Ishikawa (cell line): ENCODE measurements around the gene PLG.

Source experiments
- CEBPB ChIP-seq: IDR thresholded peaks from 2 replicates; pipeline ENCODE4 v1.6.1; 2012
- CREB1 ChIP-seq: IDR thresholded peaks from 2 replicates; pipeline ENCODE4 v1.6.1; 2012; ENCODE audit warnings: low read depth
- EGR1 ChIP-seq: IDR thresholded peaks from 2 replicates; pipeline ENCODE4 v1.6.1; 2012
- EP300 ChIP-seq: IDR thresholded peaks from 2 replicates; pipeline ENCODE4 v1.6.1; 2012; ENCODE audit warnings: borderline replicate concordance
- FOXM1 ChIP-seq: IDR thresholded peaks from 2 replicates; pipeline ENCODE4 v1.6.1; 2012; ENCODE audit warnings: low read depth, borderline replicate concordance
- MAX ChIP-seq: IDR thresholded peaks from 2 replicates; pipeline ENCODE4 v1.6.1; 2012
- NFIC ChIP-seq: IDR thresholded peaks from 2 replicates; pipeline ENCODE4 v1.6.1; 2012
- RAD21 ChIP-seq: IDR thresholded peaks from 2 replicates; pipeline ENCODE4 v1.6.1; 2012; ENCODE audit warnings: low read depth
- REST ChIP-seq: IDR thresholded peaks from 2 replicates; pipeline ENCODE4 v1.6.1; 2012; ENCODE audit warnings: low read depth, mild to moderate bottlenecking
- TAF1 ChIP-seq: IDR thresholded peaks from 2 replicates; pipeline ENCODE4 v1.6.1; 2012; ENCODE audit warnings: low read depth, mild to moderate bottlenecking
- TCF12 ChIP-seq: IDR thresholded peaks from 2 replicates; pipeline ENCODE4 v1.6.1; 2012; ENCODE audit warnings: low read depth
- TEAD4 ChIP-seq: IDR thresholded peaks from 2 replicates; pipeline ENCODE4 v1.6.1; 2012
- USF1 ChIP-seq: IDR thresholded peaks from 2 replicates; pipeline ENCODE4 v1.6.1; 2012
- ZBTB7A ChIP-seq: IDR thresholded peaks from 2 replicates; pipeline ENCODE4 v1.6.1; 2012; ENCODE audit warnings: low read depth

The PLG gene

GRCh38 chr6:160739955-160740354 is 37.9 kb downstream of the PLG start:
- TF ChIP-seq RAD21 (no peak), TCF12 (no peak), TEAD4 (no peak), MAX (no peak), ZBTB7A (no peak), FOXM1 (no peak), EP300 (no peak), USF1 (no peak)

- no peak for TF ChIP-seq CREB1
- TF ChIP-seq TEAD4: no peak
- no peak for TF ChIP-seq EP300
- TF ChIP-seq RAD21: no peak
- TF ChIP-seq FOXM1: no peak
- TF ChIP-seq MAX: no peak
- TF ChIP-seq NFIC: no peak
- no peak for TF ChIP-seq TAF1
These were observed 40.0 kb downstream of the PLG start for GRCh38 chr6:160742090-160742489.

- TF ChIP-seq ZBTB7A (no peak), RAD21 (peak; percentile 92), FOXM1 (no peak)
These were observed 48.2 kb downstream of the PLG start for GRCh38 chr6:160750276-160750689.

GRCh38 chr6:160755165-160755564 is 53.1 kb downstream of the PLG start:
- TF ChIP-seq FOXM1 (no peak), REST (peak; percentile 72)

- TF ChIP-seq ZBTB7A: no peak
- no peak for TF ChIP-seq TAF1
- no peak for TF ChIP-seq RAD21
- TF ChIP-seq TEAD4: no peak
- TF ChIP-seq CREB1: no peak
- TF ChIP-seq MAX: no peak
- no peak for TF ChIP-seq CEBPB
- no peak for TF ChIP-seq TCF12
- no peak for TF ChIP-seq REST
- TF ChIP-seq EP300: no peak
- TF ChIP-seq NFIC: no peak
These were observed 54.0 kb downstream of the PLG start for GRCh38 chr6:160756021-160756420.

GRCh38 chr6:160756871-160757270 is 54.8 kb downstream of the PLG start:
- TF ChIP-seq TEAD4: no peak
- no peak for TF ChIP-seq FOXM1

GRCh38 chr6:160764847-160765246 is 62.8 kb downstream of the PLG start:
- TF ChIP-seq CREB1 (no peak), FOXM1 (no peak), ZBTB7A (no peak), TEAD4 (no peak), EP300 (no peak), EGR1 (no peak), TAF1 (no peak), RAD21 (no peak), MAX (no peak), NFIC (no peak), CEBPB (no peak), USF1 (no peak), REST (no peak)
